SU-DHL-6 (cell line): ENCODE results near the gene SLC5A11.

ENCODE experiments used
- CTCF ChIP-seq: fragments of 200-600 bp; sonication (generic); IDR thresholded peaks from one replicate; pipeline ENCODE4 v1.5.1; 2017; ENCODE audit warnings: antibody characterized with exemption, mild to moderate bottlenecking, low read length, moderate library complexity; ENCODE audit not compliant: insufficient read depth, poor library complexity, severe bottlenecking
- EZH2phosphoT487 ChIP-seq: fragments of 200-600 bp; sonication (generic), shearing (Covaris generic); conservative IDR thresholded peaks from 2 replicates; pipeline ENCODE4 v1.6.1; 2018; ENCODE audit warnings: mild to moderate bottlenecking, antibody characterized with exemption, low read length, moderate library complexity, mixed read lengths

DNA sequence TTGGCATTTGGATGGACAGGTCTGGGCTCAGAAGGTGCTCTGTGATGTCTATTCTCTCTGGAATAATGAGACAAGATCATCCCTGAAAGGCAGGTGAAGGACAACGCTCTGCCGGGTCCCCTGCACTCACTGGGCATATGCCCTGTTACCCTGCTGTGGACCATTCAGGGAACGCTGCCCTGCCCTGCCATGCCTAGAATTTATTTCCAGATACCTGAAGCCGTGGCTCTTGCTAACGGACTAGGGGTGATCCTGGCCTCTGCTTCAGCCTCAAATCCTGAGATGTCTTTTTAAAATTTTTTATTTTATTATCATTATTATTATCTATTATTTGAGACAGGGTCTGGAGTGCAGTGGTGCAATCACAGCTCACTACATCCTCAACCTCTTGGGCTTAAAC lies 3.9 kb downstream of the SLC5A11 start:
- TF ChIP-seq CTCF: no peak
- no peak for TF ChIP-seq EZH2phosphoT487
